MM.1S (cell line): ENCODE results near the gene SDK1.

Experiments used
- EZH2 ChIP-seq: fragments of 300-600 bp; sonication (generic); optimal IDR thresholded peaks from 2 replicates; pipeline ENCODE3; 2017; ENCODE audit warnings: low read depth, mild to moderate bottlenecking, antibody characterized with exemption, low read length, mixed read lengths
- EZH2phosphoT487 ChIP-seq: fragments of 300-600 bp; sonication (generic); IDR thresholded peaks from 2 replicates; pipeline ENCODE4 v1.6.1; 2018; ENCODE audit warnings: antibody characterized with exemption, low read length
- TF ChIP-seq, protein P1 (sequence below): fragments of 300-600 bp; sonication (generic); IDR thresholded peaks from 2 replicates; pipeline ENCODE4 v1.5.1; 2016; ENCODE audit warnings: antibody characterized with exemption, low read length, mixed read lengths

DNA sequence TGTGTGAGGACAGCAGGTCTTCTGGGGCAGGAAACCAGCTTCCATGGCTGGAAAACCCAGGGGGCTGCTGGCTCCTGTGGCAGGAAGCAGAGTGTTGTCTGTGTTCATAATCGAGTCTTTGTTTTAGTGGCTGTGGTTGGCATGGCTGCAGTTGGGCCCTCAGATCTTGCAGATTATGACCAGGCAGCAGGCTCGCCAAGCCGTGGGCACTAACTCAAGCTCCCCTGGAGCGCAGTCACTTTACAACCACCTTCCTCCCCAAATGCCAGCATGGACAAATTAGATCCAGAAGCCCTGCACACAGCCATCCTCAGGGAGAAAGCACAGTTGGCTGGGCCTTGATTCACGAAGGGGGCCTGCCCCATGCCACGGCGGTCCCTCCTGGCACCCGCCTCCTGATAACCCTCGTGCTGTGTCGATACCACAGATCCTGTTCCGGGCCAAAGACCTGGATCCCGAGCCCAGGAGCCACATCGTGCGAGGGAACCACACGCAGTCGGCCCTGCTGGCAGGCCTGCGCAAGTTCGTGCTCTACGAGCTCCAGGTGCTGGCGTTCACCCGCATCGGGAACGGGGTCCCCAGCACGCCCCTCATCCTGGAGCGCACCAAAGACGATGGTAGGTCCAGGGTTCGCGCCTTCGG lies 828.5 kb downstream of the SDK1 start:
- TF ChIP-seq, protein P1, sequence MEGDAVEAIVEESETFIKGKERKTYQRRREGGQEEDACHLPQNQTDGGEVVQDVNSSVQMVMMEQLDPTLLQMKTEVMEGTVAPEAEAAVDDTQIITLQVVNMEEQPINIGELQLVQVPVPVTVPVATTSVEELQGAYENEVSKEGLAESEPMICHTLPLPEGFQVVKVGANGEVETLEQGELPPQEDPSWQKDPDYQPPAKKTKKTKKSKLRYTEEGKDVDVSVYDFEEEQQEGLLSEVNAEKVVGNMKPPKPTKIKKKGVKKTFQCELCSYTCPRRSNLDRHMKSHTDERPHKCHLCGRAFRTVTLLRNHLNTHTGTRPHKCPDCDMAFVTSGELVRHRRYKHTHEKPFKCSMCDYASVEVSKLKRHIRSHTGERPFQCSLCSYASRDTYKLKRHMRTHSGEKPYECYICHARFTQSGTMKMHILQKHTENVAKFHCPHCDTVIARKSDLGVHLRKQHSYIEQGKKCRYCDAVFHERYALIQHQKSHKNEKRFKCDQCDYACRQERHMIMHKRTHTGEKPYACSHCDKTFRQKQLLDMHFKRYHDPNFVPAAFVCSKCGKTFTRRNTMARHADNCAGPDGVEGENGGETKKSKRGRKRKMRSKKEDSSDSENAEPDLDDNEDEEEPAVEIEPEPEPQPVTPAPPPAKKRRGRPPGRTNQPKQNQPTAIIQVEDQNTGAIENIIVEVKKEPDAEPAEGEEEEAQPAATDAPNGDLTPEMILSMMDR: no peak
- TF ChIP-seq EZH2phosphoT487 (no peak), EZH2 (no peak)
